SK-N-SH (cell line): ENCODE measurements around the gene ARF5. TPM values are rescaled to one million over a fixed set of nuclear protein-coding genes. Genes with fewer than 3 reads are reported as not detected.
A peak's percentile ranks its signal among the peaks of the same experiment; 100 is the strongest.

Source experiments
- CTCF ChIA-PET: fragments of 300-600, 350-600 bp; formaldehyde crosslinking; extraction: SDS; loops from one replicate; lab custom pipeline; 2021; lab: Yijun Ruan, JAX
- POLR2A ChIA-PET: fragments of 350-600 bp; sonication (Branson Sonifier 250); formaldehyde crosslinking; extraction: SDS; loops from one replicate; lab custom pipeline; 2020; ENCODE audit warnings: antibody characterized with exemption, inconsistent platforms; lab: Yijun Ruan, JAX
- DNase-seq: peaks from one replicate; pipeline ENCODE4 v3.0.0; 2012
- H2AFZ ChIP-seq: fragments of 200-600 bp; sonication (generic); 2 replicates; pipeline ENCODE4 v1.8.1; 2016; ENCODE audit warnings: antibody characterized with exemption, mild to moderate bottlenecking, low read depth
- H3F3A ChIP-seq: fragments of 200-600 bp; sonication (generic); replicated peaks from 2 replicates; pipeline ENCODE3; 2016; ENCODE audit warnings: antibody characterized with exemption, mild to moderate bottlenecking; ENCODE audit not compliant: insufficient read depth
- H3K27ac ChIP-seq, 2 experiments: fragments of 200-500 bp in 1 of 2; fragments of 200-600 bp in 1 of 2; sonication (Bioruptor generic) in 1 of 2; sonication (generic), shearing (Covaris generic) in 1 of 2; 2 replicates each; pipeline versions ENCODE4 v1.5.1 to v1.6.1; 2014 to 2016; ENCODE audit warnings: low read depth in 2 of 2, inconsistent platforms in 1 of 2, low read length in 1 of 2, mild to moderate bottlenecking in 1 of 2, mixed read lengths in 1 of 2
- H3K27me3 ChIP-seq: fragments of 200-600 bp; sonication (generic), shearing (Covaris generic); 2 replicates; pipeline ENCODE4 v1.6.1; 2016; ENCODE audit warnings: mixed run types; ENCODE audit not compliant: insufficient read depth
- H3K36me3 ChIP-seq, 2 experiments: fragments of 200-500 bp in 1 of 2; fragments of 200-600 bp in 1 of 2; sonication (Bioruptor generic) in 1 of 2; sonication (generic) in 1 of 2; replicated peaks in 1 of 2; 2 replicates each; pipeline versions ENCODE3 to v1.5.1; 2014 to 2016; ENCODE audit warnings: low read length in 1 of 2, mild to moderate bottlenecking in 1 of 2; ENCODE audit not compliant: insufficient read depth in 2 of 2, control insufficient read depth in 1 of 2
- H3K4me1 ChIP-seq, 2 experiments: fragments of 200-500 bp in 1 of 2; fragments of 200-600 bp in 1 of 2; sonication (Bioruptor generic) in 1 of 2; sonication (generic), shearing (Covaris generic) in 1 of 2; 2 replicates each; pipeline versions ENCODE4 v1.5.1 to v1.6.1; 2014 to 2016; ENCODE audit warnings: low read depth in 1 of 2, low read length in 1 of 2, mixed run types in 1 of 2; ENCODE audit not compliant: insufficient read depth in 2 of 2, control insufficient read depth in 1 of 2
- H3K4me2 ChIP-seq: fragments of 200-600 bp; sonication (generic), shearing (Covaris generic); 2 replicates; pipeline ENCODE4 v1.6.1; 2017; ENCODE audit warnings: mixed run types
- H3K4me3 ChIP-seq, 2 experiments: fragments of 200-500 bp in 1 of 2; fragments of 200-600 bp in 1 of 2; sonication (Bioruptor generic) in 1 of 2; sonication (generic), shearing (Covaris generic) in 1 of 2; 2 replicates each; pipeline versions ENCODE4 v1.5.1 to v1.8.1; 2014 to 2016; ENCODE audit warnings: low read depth in 2 of 2, inconsistent platforms in 1 of 2, low read length in 1 of 2, mild to moderate bottlenecking in 1 of 2, mixed read lengths in 1 of 2, moderate library complexity in 1 of 2
- H3K79me2 ChIP-seq: fragments of 200-600 bp; sonication (generic); 2 replicates; pipeline ENCODE4 v1.8.1; 2017; ENCODE audit warnings: mild to moderate bottlenecking; ENCODE audit not compliant: insufficient read depth
- H3K9ac ChIP-seq: fragments of 200-600 bp; sonication (generic); 2 replicates; pipeline ENCODE4 v1.6.1; 2017; ENCODE audit warnings: mixed run types
- H3K9me2 ChIP-seq: fragments of 200-600 bp; sonication (generic); 2 replicates; pipeline ENCODE4 v1.6.1; 2017; ENCODE audit warnings: mixed run types
- H3K9me3 ChIP-seq: fragments of 200-600 bp; sonication (generic); 2 replicates; pipeline ENCODE4 v1.6.1; 2017; ENCODE audit warnings: mixed run types, mild to moderate bottlenecking, moderate library complexity
- H4K20me1 ChIP-seq: fragments of 200-600 bp; sonication (generic); 2 replicates; pipeline ENCODE4 v1.6.1; 2017; ENCODE audit warnings: mild to moderate bottlenecking, mixed run types; ENCODE audit not compliant: insufficient read depth
- GATA2 ChIP-seq: sonication (generic); formaldehyde crosslinking; IDR thresholded peaks from 2 replicates; pipeline ENCODE4 v1.5.0; 2020; ENCODE audit warnings: mild to moderate bottlenecking, missing genetic modification reagents
- NFIC ChIP-seq: IDR thresholded peaks from 2 replicates; pipeline ENCODE4 v1.4.0; 2012; ENCODE audit warnings: borderline replicate concordance
- NRF1 ChIP-seq: IDR thresholded peaks from 2 replicates; pipeline ENCODE4 v1.6.1; 2012; ENCODE audit warnings: low read depth, mild to moderate bottlenecking, low read length
- TCF12 ChIP-seq: IDR thresholded peaks from 2 replicates; pipeline ENCODE4 v1.4.0; 2012
- WGBS: methylation state at CpG from one replicate; pipeline ENCODE4 v1.1.6; 2017; ENCODE audit warnings: low lambda C conversion rate; 5-methylcytosine and 5-hydroxymethylcytosine counted together
- polyA plus RNA-seq, 3 experiments: library from polyadenylated mRNA; depleted of rRNA; stranded (reverse); fragments of >200 nt; gene quantifications; 2 replicates each; pipeline ENCODE4 v1.2.3, GENCODE V29; 2012
- TF ChIP-seq, protein P1 (sequence below): IDR thresholded peaks from 2 replicates; pipeline ENCODE4 v1.4.0; 2012; ENCODE audit warnings: low read depth, borderline replicate concordance
- TF ChIP-seq, protein P2 (sequence below): fragments of 200-600 bp; sonication (generic); IDR thresholded peaks from 2 replicates; pipeline ENCODE4 v1.6.1; 2017; ENCODE audit warnings: antibody characterized with exemption, mild to moderate bottlenecking, moderate library complexity
- TF ChIP-seq, protein P3 (sequence below): fragments of 150-350 bp; IDR thresholded peaks from 2 replicates; pipeline ENCODE4 v1.6.1; 2016; ENCODE audit warnings: mild to moderate bottlenecking, low read depth, low read length
- TF ChIP-seq, protein P4 (sequence below): fragments of 150-350 bp; IDR thresholded peaks from 2 replicates; pipeline ENCODE4 v1.6.1; 2017; ENCODE audit warnings: antibody characterized with exemption, low read length, low read depth, borderline replicate concordance

ARF5 gene
- polyA plus RNA-seq, 1 of the 3 experiments (the other 2 are of a cell fraction) = 562 TPM

DNA sequence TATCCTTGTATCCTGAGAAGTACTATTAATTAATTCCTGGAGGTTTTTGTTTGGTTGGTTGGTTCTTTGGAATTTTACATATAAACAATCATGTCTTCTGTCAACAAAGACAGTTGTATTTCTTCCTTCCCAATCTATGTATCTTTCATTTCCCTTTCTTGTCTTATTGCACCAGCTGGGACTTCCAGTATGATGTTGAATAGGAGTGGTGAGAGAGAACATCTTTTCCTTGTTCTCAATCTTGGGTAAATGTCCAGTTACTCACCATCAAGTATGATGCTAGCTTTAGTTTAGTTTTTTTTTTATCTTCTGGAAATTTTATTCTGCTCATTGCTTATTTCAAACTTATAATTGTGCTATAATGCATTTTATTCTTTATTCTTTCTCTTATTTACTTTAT is 37.1 kb downstream of the ARF5 start:
- TF ChIP-seq NFIC (no peak), TCF12 (no peak), GATA2 (CRISPR knock-in tag) (no peak), NRF1 (no peak)
- TF ChIP-seq, protein P1, sequence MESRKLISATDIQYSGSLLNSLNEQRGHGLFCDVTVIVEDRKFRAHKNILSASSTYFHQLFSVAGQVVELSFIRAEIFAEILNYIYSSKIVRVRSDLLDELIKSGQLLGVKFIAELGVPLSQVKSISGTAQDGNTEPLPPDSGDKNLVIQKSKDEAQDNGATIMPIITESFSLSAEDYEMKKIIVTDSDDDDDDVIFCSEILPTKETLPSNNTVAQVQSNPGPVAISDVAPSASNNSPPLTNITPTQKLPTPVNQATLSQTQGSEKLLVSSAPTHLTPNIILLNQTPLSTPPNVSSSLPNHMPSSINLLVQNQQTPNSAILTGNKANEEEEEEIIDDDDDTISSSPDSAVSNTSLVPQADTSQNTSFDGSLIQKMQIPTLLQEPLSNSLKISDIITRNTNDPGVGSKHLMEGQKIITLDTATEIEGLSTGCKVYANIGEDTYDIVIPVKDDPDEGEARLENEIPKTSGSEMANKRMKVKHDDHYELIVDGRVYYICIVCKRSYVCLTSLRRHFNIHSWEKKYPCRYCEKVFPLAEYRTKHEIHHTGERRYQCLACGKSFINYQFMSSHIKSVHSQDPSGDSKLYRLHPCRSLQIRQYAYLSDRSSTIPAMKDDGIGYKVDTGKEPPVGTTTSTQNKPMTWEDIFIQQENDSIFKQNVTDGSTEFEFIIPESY = no peak
- TF ChIP-seq, protein P2, sequence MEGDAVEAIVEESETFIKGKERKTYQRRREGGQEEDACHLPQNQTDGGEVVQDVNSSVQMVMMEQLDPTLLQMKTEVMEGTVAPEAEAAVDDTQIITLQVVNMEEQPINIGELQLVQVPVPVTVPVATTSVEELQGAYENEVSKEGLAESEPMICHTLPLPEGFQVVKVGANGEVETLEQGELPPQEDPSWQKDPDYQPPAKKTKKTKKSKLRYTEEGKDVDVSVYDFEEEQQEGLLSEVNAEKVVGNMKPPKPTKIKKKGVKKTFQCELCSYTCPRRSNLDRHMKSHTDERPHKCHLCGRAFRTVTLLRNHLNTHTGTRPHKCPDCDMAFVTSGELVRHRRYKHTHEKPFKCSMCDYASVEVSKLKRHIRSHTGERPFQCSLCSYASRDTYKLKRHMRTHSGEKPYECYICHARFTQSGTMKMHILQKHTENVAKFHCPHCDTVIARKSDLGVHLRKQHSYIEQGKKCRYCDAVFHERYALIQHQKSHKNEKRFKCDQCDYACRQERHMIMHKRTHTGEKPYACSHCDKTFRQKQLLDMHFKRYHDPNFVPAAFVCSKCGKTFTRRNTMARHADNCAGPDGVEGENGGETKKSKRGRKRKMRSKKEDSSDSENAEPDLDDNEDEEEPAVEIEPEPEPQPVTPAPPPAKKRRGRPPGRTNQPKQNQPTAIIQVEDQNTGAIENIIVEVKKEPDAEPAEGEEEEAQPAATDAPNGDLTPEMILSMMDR = no peak
- TF ChIP-seq, protein P3, sequence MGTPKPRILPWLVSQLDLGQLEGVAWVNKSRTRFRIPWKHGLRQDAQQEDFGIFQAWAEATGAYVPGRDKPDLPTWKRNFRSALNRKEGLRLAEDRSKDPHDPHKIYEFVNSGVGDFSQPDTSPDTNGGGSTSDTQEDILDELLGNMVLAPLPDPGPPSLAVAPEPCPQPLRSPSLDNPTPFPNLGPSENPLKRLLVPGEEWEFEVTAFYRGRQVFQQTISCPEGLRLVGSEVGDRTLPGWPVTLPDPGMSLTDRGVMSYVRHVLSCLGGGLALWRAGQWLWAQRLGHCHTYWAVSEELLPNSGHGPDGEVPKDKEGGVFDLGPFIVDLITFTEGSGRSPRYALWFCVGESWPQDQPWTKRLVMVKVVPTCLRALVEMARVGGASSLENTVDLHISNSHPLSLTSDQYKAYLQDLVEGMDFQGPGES = no peak
- Histone ChIP-seq H3F3A (no peaks in the 10 kb centered on the region), H3K4me1 (no peaks in the 10 kb centered on the region; a peak in 1 of 4 replicates), H3K9me3 (0 out of 2 replicates have a peak, but pooled peaks cover 3% of the 10 kb centered on the region), H3K79me2 (no peaks in the 10 kb centered on the region), H3K9me2 (no peaks in the 10 kb centered on the region), H3K4me2 (no peak overlapping the region), H3K4me3 (no peak overlapping the region), H3K27ac (no peak overlapping the region), H4K20me1 (no peaks in the 10 kb centered on the region), H3K36me3 (no peaks in the 10 kb centered on the region), H3K9ac (no peak overlapping the region), H2AFZ (no peak overlapping the region), H3K27me3 (peaks cover 19% of the 10 kb centered on the region)
- ChIA-PET CTCF (no interaction called here), POLR2A (no interaction called here)
- no peak for DNase-seq

- 55% methylated on average over 3 of the region's 3 CpGs for WGBS
- Histone ChIP-seq H3F3A (no peaks in the 10 kb centered on the region), H2AFZ (no peak overlapping the region), H3K4me2 (no peak overlapping the region), H3K9ac (no peak overlapping the region), H3K4me3 (no peak overlapping the region), H3K79me2 (no peaks in the 10 kb centered on the region), H3K27ac (no peak overlapping the region), H3K9me3 (no peaks in the 10 kb centered on the region), H4K20me1 (no peaks in the 10 kb centered on the region), H3K36me3 (no peaks in the 10 kb centered on the region), H3K4me1 (no peaks in the 10 kb centered on the region; a peak in 1 of 4 replicates), H3K27me3 (no peaks in the 10 kb centered on the region; the same call in 1 of the 2 replicates), H3K9me2 (no peaks in the 10 kb centered on the region)
- TF ChIP-seq, protein P4, sequence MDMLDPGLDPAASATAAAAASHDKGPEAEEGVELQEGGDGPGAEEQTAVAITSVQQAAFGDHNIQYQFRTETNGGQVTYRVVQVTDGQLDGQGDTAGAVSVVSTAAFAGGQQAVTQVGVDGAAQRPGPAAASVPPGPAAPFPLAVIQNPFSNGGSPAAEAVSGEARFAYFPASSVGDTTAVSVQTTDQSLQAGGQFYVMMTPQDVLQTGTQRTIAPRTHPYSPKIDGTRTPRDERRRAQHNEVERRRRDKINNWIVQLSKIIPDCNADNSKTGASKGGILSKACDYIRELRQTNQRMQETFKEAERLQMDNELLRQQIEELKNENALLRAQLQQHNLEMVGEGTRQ = no peak
- TF ChIP-seq, protein P2 = peak; percentile 32
- POLR2A ChIA-PET = no interaction called here
- CTCF ChIA-PET = interaction anchor here (0.8 to 1.9 kb wide), 13 partner anchors 8 to 580 kb away, joined by 3 to 8 read pairs (median 3); partner anchors contain the start of gene GCC1
- no peak for DNase-seq
Measured at GRCh38 chr7:127628445-127628844, 40.2 kb downstream of the ARF5 start.
